ENCODE results near the gene JAKMIP1. TPM values are rescaled to one million over a fixed set of nuclear protein-coding genes. Genes with fewer than 3 reads are reported as not detected.
"Not testable (repeated sequence)": the region's sequence is repeated elsewhere in the genome, so short reads cannot be mapped to it uniquely, and the experiment has no call there.

The JAKMIP1 gene
- total RNA-seq, 1 donor from 2014 or later, result 31.0 TPM

GRCh38 chr4:6229671-6230501 lies 29.5 kb upstream of the JAKMIP1 start:
- intact Hi-C loops (cut with micrococcal nuclease), result no loop called here

- intact Hi-C loops (cut with micrococcal nuclease), result no loop called here
Observed at GRCh38 chr4:6229095-6229494, 28.7 kb upstream of the JAKMIP1 start.

- intact Hi-C loops (cut with micrococcal nuclease), result no loop called here
Observed at GRCh38 chr4:6228158-6229067, 28.1 kb upstream of the JAKMIP1 start.

GRCh38 chr4:6227412-6228157 lies 27.2 kb upstream of the JAKMIP1 start:
- intact Hi-C loops (cut with micrococcal nuclease), result no loop called here

- intact Hi-C loops (cut with micrococcal nuclease), result no loop called here
Observed at GRCh38 chr4:6226506-6226905, 26.2 kb upstream of the JAKMIP1 start.

GRCh38 chr4:6225469-6225868 lies 25.1 kb upstream of the JAKMIP1 start:
- intact Hi-C loops (cut with micrococcal nuclease), result loop anchor here (1.0 to 2.0 kb wide), 2 partner anchors 21 to 321 kb away; no protein-coding TSS in a partner anchor

- intact Hi-C loops (cut with micrococcal nuclease), result loop anchor here (1.0 to 2.0 kb wide), 2 partner anchors 20 to 322 kb away; no protein-coding TSS in a partner anchor
Observed at GRCh38 chr4:6224735-6225134, 24.4 kb upstream of the JAKMIP1 start.

GRCh38 chr4:6222761-6223292 lies 22.5 kb upstream of the JAKMIP1 start:
- intact Hi-C loops (cut with micrococcal nuclease), result no loop called here

- intact Hi-C loops (cut with micrococcal nuclease), result no loop called here
Observed at GRCh38 chr4:6221851-6222760, 21.8 kb upstream of the JAKMIP1 start.

- intact Hi-C loops (cut with micrococcal nuclease), result no loop called here
Observed at GRCh38 chr4:6221301-6221850, 21.0 kb upstream of the JAKMIP1 start.

- intact Hi-C loops (cut with micrococcal nuclease), result no loop called here
Observed at GRCh38 chr4:6217716-6218381, 17.5 kb upstream of the JAKMIP1 start.

GRCh38 chr4:6216588-6216987 lies 16.2 kb upstream of the JAKMIP1 start:
- intact Hi-C loops (cut with micrococcal nuclease), result no loop called here

- intact Hi-C loops (cut with micrococcal nuclease), result no loop called here
Observed at GRCh38 chr4:6209921-6210320, 9.6 kb upstream of the JAKMIP1 start.

- intact Hi-C loops (cut with micrococcal nuclease), result not testable (repeated sequence)
Observed at GRCh38 chr4:6209291-6209690, 8.9 kb upstream of the JAKMIP1 start.

- intact Hi-C loops (cut with micrococcal nuclease), result no loop called here
Observed at GRCh38 chr4:6208416-6208815, 8.1 kb upstream of the JAKMIP1 start.

- intact Hi-C loops (cut with micrococcal nuclease), result no loop called here
Observed at GRCh38 chr4:6207602-6208001, 7.3 kb upstream of the JAKMIP1 start.

GRCh38 chr4:6206771-6207290 lies 6.5 kb upstream of the JAKMIP1 start:
- intact Hi-C loops (cut with micrococcal nuclease), result no loop called here

GRCh38 chr4:6205973-6206372 lies 5.6 kb upstream of the JAKMIP1 start:
- intact Hi-C loops (cut with micrococcal nuclease), result loop anchor here (2.0 kb wide), 1 partner anchor 19 kb away; no protein-coding TSS in a partner anchor

- intact Hi-C loops (cut with micrococcal nuclease), result loop anchor here (2.0 kb wide), 1 partner anchor 19 kb away; no protein-coding TSS in a partner anchor
Observed at GRCh38 chr4:6205567-6205931, 5.2 kb upstream of the JAKMIP1 start.

Data from T-helper 1 cell treated with Interleukin-12 subunit alpha and Interleukin-12 subunit beta and Interleukin-4 antibody, amounts not matched to agents 30 ng/mL and 1 ng/mL, for 36 hours (primary cell).